Measurements from ENCODE around the gene ALDH1L1. TPM values are rescaled to one million over a fixed set of nuclear protein-coding genes. Genes with fewer than 3 reads are reported as not detected.

The ALDH1L1 gene
- total and polyA plus RNA-seq, 9 of the 15 experiments (the other 6 are each of a cell fraction or from before 2014, with no cell fraction given): 0.06 to 1.9 (median 0.57) TPM; not detected in 1

Small RNAs within 50 kb of the gene (small RNA-seq; reads per million reads assigned to genes)
- 0.26 reads per million for gene RNU1-30P

Other genes starting within 250 kb of the ALDH1L1 start
- gene ROPN1B, start 211.4 kb downstream of the ALDH1L1 start, total RNA-seq (2014; rRNA removed): not detected in 2 replicates
- gene ROPN1B, start 211.4 kb downstream of the ALDH1L1 start, total RNA-seq (2014; rRNA removed; fragmentation: Illumina TruSeq; extraction: Trizol): not detected in 2 replicates
- not detected in 2 replicates for gene ROPN1B, start 211.4 kb downstream of the ALDH1L1 start, total RNA-seq (2015; rRNA removed; fragmentation: Illumina TruSeq; extraction: Trizol)
- gene ROPN1B, start 211.4 kb downstream of the ALDH1L1 start, total RNA-seq (2021): not detected in 2 replicates
- not detected in 2 replicates for gene ROPN1B, start 211.4 kb downstream of the ALDH1L1 start, polyA plus RNA-seq (2011; rRNA removed)
- not detected in 2 replicates for gene ROPN1B, start 211.4 kb downstream of the ALDH1L1 start, polyA plus RNA-seq (2014; fragmentation: Illumina TruSeq; extraction: Trizol)
- not detected for gene ROPN1B, start 211.4 kb downstream of the ALDH1L1 start, polyA plus RNA-seq (2014; fragmentation: Nextera tagmentation; extraction: Ambion mirVana)
- not detected in 2 replicates for gene ROPN1B, start 211.4 kb downstream of the ALDH1L1 start, polyA plus RNA-seq (2014; rRNA removed)
- gene SLC41A3, start 96.5 kb downstream of the ALDH1L1 start, total RNA-seq (2014; rRNA removed): 11.2 and 22.0 TPM in 2 replicates
- gene SLC41A3, start 96.5 kb downstream of the ALDH1L1 start, total RNA-seq (2014; rRNA removed; fragmentation: Illumina TruSeq; extraction: Trizol): 7.1 and 7.7 TPM in 2 replicates
- 9.4 and 9.6 TPM in 2 replicates for gene SLC41A3, start 96.5 kb downstream of the ALDH1L1 start, total RNA-seq (2015; rRNA removed; fragmentation: Illumina TruSeq; extraction: Trizol)
- 18.1 and 18.9 TPM in 2 replicates for gene SLC41A3, start 96.5 kb downstream of the ALDH1L1 start, total RNA-seq (2021)
- gene SLC41A3, start 96.5 kb downstream of the ALDH1L1 start, polyA plus RNA-seq (2011; rRNA removed): 20.7 and 22.3 TPM in 2 replicates
- gene SLC41A3, start 96.5 kb downstream of the ALDH1L1 start, polyA plus RNA-seq (2014; fragmentation: Illumina TruSeq; extraction: Trizol): 15.4 and 19.1 TPM in 2 replicates
- gene SLC41A3, start 96.5 kb downstream of the ALDH1L1 start, polyA plus RNA-seq (2014; fragmentation: Nextera tagmentation; extraction: Ambion mirVana): 1 to 10 TPM; 4.1 to 4.2 TPM
- gene SLC41A3, start 96.5 kb downstream of the ALDH1L1 start, polyA plus RNA-seq (2014; rRNA removed): 17.2 and 24.6 TPM in 2 replicates
- gene KLF15, start 176.8 kb upstream of the ALDH1L1 start, total RNA-seq (2014; rRNA removed): 3.5 and 3.7 TPM in 2 replicates
- gene KLF15, start 176.8 kb upstream of the ALDH1L1 start, total RNA-seq (2014; rRNA removed; fragmentation: Illumina TruSeq; extraction: Trizol): 0.91 and 1.1 TPM in 2 replicates
- 0.83 and 0.91 TPM in 2 replicates for gene KLF15, start 176.8 kb upstream of the ALDH1L1 start, total RNA-seq (2015; rRNA removed; fragmentation: Illumina TruSeq; extraction: Trizol)
- 3.7 and 4.8 TPM in 2 replicates for gene KLF15, start 176.8 kb upstream of the ALDH1L1 start, total RNA-seq (2021)
- 1.7 and 1.9 TPM in 2 replicates for gene KLF15, start 176.8 kb upstream of the ALDH1L1 start, polyA plus RNA-seq (2011; rRNA removed)
- 1.2 and 1.8 TPM in 2 replicates for gene KLF15, start 176.8 kb upstream of the ALDH1L1 start, polyA plus RNA-seq (2014; fragmentation: Illumina TruSeq; extraction: Trizol)
- under 1 TPM; 0.08 to 0.13 TPM for gene KLF15, start 176.8 kb upstream of the ALDH1L1 start, polyA plus RNA-seq (2014; fragmentation: Nextera tagmentation; extraction: Ambion mirVana)
- 2.8 and 3.2 TPM in 2 replicates for gene KLF15, start 176.8 kb upstream of the ALDH1L1 start, polyA plus RNA-seq (2014; rRNA removed)
- gene CFAP100, start 214.3 kb upstream of the ALDH1L1 start, total RNA-seq (2014; rRNA removed): not detected in 2 replicates
- gene CFAP100, start 214.3 kb upstream of the ALDH1L1 start, total RNA-seq (2014; rRNA removed; fragmentation: Illumina TruSeq; extraction: Trizol): not detected in 2 replicates
- not detected in 2 replicates for gene CFAP100, start 214.3 kb upstream of the ALDH1L1 start, total RNA-seq (2015; rRNA removed; fragmentation: Illumina TruSeq; extraction: Trizol)
- not detected in 2 replicates for gene CFAP100, start 214.3 kb upstream of the ALDH1L1 start, total RNA-seq (2021)
- not detected in 2 replicates for gene CFAP100, start 214.3 kb upstream of the ALDH1L1 start, polyA plus RNA-seq (2011; rRNA removed)
- gene CFAP100, start 214.3 kb upstream of the ALDH1L1 start, polyA plus RNA-seq (2014; fragmentation: Illumina TruSeq; extraction: Trizol): not detected in 2 replicates
- not detected for gene CFAP100, start 214.3 kb upstream of the ALDH1L1 start, polyA plus RNA-seq (2014; fragmentation: Nextera tagmentation; extraction: Ambion mirVana)
- not detected in 2 replicates for gene CFAP100, start 214.3 kb upstream of the ALDH1L1 start, polyA plus RNA-seq (2014; rRNA removed)